Kidney epithelial cell (primary cell): ENCODE results near the gene SMAP2. TPM values are rescaled to one million over a fixed set of nuclear protein-coding genes. Genes with fewer than 3 reads are reported as not detected.

Experiments
- DNase-seq: peaks from one replicate; pipeline ENCODE4 v3.0.0-alpha.2; 2010; ENCODE audit warnings: low read depth
- H3K27me3 ChIP-seq: 2 replicates; pipeline ENCODE4 v1.6.0; 2011; ENCODE audit warnings: low read length; ENCODE audit not compliant: control insufficient read depth, insufficient read depth
- H3K36me3 ChIP-seq: 2 replicates; pipeline ENCODE4 v1.5.1; 2011; ENCODE audit warnings: low read length; ENCODE audit not compliant: control insufficient read depth, insufficient read depth
- H3K4me3 ChIP-seq: 2 replicates; pipeline ENCODE4 v1.5.1; 2011; ENCODE audit warnings: low read depth, mild to moderate bottlenecking, control low read depth, low read length
- total RNA-seq: library from RNA; depleted of rRNA; stranded (reverse); fragments of >200 nt; gene quantifications from 2 replicates; pipeline ENCODE4 v1.2.3, GENCODE V29; 2015
- TF ChIP-seq, protein P1 (sequence below): IDR thresholded peaks from 2 replicates; pipeline ENCODE4 v1.5.1; 2011; ENCODE audit warnings: mild to moderate bottlenecking, moderate library complexity, low read length, control low read depth, inconsistent platforms; ENCODE audit not compliant: insufficient read depth, poor library complexity, severe bottlenecking

Gene SMAP2
- total RNA-seq, 1 donor from 2014 or later = 13.8 TPM

- no peak for DNase-seq
- H3K36me3 ChIP-seq = no peaks in the 10 kb centered on the region
- TF ChIP-seq, protein P1, sequence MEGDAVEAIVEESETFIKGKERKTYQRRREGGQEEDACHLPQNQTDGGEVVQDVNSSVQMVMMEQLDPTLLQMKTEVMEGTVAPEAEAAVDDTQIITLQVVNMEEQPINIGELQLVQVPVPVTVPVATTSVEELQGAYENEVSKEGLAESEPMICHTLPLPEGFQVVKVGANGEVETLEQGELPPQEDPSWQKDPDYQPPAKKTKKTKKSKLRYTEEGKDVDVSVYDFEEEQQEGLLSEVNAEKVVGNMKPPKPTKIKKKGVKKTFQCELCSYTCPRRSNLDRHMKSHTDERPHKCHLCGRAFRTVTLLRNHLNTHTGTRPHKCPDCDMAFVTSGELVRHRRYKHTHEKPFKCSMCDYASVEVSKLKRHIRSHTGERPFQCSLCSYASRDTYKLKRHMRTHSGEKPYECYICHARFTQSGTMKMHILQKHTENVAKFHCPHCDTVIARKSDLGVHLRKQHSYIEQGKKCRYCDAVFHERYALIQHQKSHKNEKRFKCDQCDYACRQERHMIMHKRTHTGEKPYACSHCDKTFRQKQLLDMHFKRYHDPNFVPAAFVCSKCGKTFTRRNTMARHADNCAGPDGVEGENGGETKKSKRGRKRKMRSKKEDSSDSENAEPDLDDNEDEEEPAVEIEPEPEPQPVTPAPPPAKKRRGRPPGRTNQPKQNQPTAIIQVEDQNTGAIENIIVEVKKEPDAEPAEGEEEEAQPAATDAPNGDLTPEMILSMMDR = no peak
- H3K27me3 ChIP-seq = no peaks in the 10 kb centered on the region
- no peak overlapping the region for H3K4me3 ChIP-seq
Observed at GRCh38 chr1:40379785-40380452, 6.4 kb downstream of the SMAP2 start.

DNA sequence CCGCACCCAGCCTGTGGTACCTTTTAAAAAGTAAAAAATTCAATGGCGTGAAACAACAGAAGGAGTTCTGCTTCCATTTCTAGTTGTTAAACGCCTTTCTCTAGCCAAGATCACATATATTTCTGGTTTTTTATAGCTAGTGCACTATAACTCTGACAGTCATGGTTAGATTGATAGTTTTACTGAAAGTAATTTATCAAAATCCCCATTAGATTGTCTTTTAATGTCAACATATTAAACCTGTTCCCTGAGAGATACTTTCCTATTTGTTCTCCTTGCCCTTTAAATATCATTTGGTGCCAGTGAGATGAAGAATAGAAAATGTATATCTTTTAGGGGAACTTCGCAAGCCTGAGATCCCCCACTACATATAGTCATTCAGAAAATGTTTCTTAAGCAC lies 7.3 kb downstream of the SMAP2 start:
- TF ChIP-seq, protein P1 = no peak
- Histone ChIP-seq H3K4me3 (no peak overlapping the region), H3K36me3 (no peaks in the 10 kb centered on the region), H3K27me3 (no peaks in the 10 kb centered on the region)
- no peak for DNase-seq

GRCh38 chr1:40381268-40382107 lies 8.0 kb downstream of the SMAP2 start:
- Histone ChIP-seq H3K36me3 (no peaks in the 10 kb centered on the region), H3K27me3 (no peaks in the 10 kb centered on the region), H3K4me3 (no peak overlapping the region)
- no peak for DNase-seq
- TF ChIP-seq, protein P1 = no peak

DNA sequence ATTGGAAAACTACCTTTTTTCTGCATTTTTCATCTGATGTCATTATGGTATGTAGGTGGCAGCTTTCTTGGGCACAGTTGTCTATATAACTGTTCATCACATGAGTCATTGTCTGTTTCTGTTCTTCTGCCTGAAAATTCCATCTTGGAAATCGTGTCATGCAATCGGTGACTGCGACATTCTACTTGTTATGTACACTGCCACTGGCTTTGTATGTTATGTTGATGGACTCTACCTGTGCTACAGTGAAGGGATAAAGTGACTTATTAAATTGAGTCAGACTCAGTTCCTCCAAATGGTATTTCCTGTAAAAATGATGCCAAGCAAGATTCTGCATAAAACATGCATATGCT lies 8.6 kb downstream of the SMAP2 start:
- no peaks in the 10 kb centered on the region for H3K27me3 ChIP-seq
- no peak for DNase-seq
- H3K4me3 ChIP-seq = no peak overlapping the region
- H3K36me3 ChIP-seq = no peaks in the 10 kb centered on the region
- TF ChIP-seq, protein P1 = no peak

DNA sequence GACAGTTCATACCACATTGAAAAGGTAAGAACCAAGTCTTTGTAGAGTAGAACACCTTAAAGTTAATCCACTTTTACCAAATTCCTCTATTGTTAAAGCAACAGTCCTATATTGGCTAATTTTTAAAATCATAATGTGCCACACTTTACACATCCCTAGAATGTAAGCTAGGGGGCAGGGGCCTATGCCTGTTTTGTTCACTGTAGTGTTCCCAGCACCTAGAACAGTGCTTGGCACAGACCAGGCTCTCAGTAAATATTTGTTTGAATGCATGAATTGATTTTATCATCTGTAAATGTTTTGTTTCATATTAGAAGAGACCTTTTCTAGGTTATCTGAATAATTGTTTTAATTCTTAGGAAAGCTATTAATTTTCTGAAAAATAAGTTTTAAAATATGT lies 9.1 kb downstream of the SMAP2 start:
- Histone ChIP-seq H3K36me3 (no peaks in the 10 kb centered on the region), H3K4me3 (no peak overlapping the region), H3K27me3 (no peaks in the 10 kb centered on the region)
- DNase-seq = no peak
- TF ChIP-seq, protein P1 = no peak
